ENCODE results near the gene NOS2.

NOS2 gene

DNA sequence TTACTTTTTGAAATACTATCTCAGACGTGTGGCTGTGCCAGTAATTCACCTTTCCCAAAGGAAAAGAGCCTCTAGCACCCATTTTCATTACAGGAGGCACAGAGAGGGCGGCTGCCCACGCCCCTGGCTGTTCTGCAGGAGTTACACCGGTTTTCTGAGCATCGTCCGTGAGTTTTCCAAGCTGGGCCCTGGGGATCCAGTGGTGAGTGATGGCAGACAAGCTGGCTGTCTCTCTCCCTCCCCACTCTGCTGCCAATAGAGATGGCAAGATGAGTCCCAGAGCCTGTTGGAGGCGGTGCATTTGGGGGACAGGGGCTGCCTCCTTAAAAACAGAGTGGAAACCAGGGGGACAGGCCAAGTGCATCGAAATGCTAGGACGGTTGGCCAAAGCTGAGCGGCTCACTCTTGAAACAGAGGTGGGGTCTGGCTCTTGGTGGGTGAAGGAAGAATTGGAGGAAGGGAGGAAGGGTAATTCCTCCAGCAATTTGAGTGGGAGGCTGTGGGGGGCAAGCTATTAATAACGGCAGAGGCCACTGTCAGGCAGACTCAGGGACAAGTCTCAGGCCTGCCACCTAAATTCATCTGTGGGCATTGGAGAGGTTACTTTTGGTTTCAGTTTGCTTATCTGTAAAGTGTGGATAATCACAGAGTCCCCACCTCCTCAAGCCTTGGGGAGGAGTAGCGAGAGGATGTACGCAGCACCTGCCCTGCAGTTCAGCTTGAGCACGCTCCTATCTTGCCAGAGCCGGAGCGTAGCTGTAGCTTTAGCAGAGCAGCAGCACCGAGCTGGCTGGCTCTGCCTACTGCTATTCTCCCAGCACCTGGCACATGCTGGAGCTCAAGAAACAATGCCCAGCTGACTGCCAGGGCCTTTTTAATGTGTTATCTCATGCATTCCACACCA, 7.5 kb upstream of the NOS2 start:
- no peak overlapping the region for H3K4me3 ChIP-seq (ENCODE audit: control insufficient read depth, low read depth, low read length)
- DNase-seq (ENCODE audit: low read depth), result no peak
- TF ChIP-seq, protein P1, sequence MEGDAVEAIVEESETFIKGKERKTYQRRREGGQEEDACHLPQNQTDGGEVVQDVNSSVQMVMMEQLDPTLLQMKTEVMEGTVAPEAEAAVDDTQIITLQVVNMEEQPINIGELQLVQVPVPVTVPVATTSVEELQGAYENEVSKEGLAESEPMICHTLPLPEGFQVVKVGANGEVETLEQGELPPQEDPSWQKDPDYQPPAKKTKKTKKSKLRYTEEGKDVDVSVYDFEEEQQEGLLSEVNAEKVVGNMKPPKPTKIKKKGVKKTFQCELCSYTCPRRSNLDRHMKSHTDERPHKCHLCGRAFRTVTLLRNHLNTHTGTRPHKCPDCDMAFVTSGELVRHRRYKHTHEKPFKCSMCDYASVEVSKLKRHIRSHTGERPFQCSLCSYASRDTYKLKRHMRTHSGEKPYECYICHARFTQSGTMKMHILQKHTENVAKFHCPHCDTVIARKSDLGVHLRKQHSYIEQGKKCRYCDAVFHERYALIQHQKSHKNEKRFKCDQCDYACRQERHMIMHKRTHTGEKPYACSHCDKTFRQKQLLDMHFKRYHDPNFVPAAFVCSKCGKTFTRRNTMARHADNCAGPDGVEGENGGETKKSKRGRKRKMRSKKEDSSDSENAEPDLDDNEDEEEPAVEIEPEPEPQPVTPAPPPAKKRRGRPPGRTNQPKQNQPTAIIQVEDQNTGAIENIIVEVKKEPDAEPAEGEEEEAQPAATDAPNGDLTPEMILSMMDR (conservative IDR thresholded peaks at IDR 0.05; ENCODE audit: control insufficient read depth, insufficient read depth, low read depth, low read length), result no peak

DNA sequence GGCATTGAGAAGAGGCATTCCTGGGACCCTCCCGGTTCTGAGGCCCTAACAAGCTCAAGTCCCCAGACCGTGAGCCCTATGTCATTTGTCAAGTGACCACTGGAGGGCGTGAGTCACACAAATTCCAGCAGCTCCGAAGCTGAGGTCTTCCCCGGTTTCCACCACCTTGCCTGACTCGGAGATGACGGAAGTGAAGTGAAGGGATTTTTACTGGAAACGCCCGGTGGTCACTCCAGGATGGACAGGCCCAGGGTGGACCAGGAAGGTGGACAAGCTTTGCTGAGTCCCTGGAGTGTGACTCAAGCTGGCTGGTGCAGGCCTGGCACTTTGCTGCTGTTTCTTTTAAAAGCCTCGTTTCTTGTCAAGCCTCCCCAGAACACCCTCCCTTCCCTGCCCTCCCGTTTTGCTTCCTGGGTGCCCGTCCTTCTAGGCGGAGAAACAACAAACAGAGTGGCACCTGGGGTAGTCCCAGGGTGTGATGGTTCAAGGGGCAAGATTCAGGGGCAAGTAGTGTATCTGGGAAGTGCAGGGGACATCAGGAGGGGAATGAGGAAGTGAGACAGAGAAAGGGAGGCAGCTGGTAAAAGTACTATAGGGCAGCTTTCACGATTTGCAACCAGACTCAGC, 5.3 kb upstream of the NOS2 start:
- H3K4me3 ChIP-seq (ENCODE audit: control insufficient read depth, low read depth, low read length), result no peak overlapping the region
- TF ChIP-seq, protein P1 (conservative IDR thresholded peaks at IDR 0.05; ENCODE audit: control insufficient read depth, insufficient read depth, low read depth, low read length), result peak; percentile 86
- peak; percentile 87 for DNase-seq (ENCODE audit: low read depth)

DNA sequence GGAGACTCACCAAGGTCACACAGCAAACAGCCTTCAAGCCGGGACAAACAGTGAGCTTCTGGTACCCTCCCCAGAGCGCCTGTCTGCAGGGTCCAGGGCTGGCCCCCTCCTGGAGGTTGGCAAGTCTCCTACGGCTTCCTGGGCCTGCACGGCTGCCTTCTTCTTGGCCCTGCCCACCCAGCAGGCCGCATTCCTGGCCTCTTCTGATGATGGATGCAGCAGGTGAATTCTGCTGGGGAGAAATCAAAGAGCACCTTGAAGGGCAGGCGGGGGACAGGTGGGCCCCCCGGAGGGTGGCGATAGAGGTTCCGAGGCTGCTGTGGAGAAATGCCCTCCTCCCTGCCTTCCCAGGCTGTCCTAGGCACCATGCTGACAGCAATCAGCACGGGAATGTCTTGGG, 3.8 kb upstream of the NOS2 start:
- DNase-seq (ENCODE audit: low read depth), result no peak
- H3K4me3 ChIP-seq (ENCODE audit: control insufficient read depth, low read depth, low read length), result no peak overlapping the region
- TF ChIP-seq, protein P1 (conservative IDR thresholded peaks at IDR 0.05; ENCODE audit: control insufficient read depth, insufficient read depth, low read depth, low read length), result no peak

DNA sequence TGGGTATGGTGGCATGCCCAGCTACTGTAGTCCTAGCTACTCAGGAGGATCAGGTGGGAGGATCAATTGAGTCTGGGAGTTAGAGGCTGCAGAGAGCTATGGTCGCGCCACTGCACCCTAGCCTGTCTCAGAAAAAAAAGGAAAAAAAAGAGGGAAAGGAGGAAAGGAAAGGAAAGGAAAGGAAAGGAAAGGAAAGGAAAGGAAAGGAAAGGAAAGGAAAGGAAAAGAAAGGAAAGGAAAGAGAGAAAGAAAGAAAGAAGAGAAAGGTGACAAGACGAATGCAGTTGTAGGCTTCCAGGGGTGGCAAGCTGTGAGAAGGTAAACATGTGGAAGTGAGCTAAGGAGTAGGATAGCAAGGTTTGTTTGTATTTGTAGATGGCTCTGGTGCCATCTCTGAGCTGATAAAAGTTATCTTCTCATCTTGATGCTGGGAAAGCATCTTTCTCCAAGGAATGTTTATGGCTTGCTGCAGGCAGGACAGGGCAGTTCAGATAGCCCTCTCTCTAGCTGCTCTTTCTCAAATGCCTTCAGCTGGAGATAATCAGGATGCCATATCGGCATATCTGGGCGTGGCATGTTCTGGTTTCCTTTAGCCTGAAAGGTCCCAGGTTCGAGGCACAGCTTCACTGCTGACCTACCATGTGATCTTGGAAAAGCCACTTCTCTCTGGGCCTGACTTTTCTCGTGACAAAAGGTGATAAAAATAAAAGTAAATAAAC, 2.8 kb upstream of the NOS2 start:
- no peak overlapping the region for H3K4me3 ChIP-seq (ENCODE audit: control insufficient read depth, low read depth, low read length)
- DNase-seq (ENCODE audit: low read depth), result no peak
- TF ChIP-seq, protein P1 (conservative IDR thresholded peaks at IDR 0.05; ENCODE audit: control insufficient read depth, insufficient read depth, low read depth, low read length), result no peak

DNA sequence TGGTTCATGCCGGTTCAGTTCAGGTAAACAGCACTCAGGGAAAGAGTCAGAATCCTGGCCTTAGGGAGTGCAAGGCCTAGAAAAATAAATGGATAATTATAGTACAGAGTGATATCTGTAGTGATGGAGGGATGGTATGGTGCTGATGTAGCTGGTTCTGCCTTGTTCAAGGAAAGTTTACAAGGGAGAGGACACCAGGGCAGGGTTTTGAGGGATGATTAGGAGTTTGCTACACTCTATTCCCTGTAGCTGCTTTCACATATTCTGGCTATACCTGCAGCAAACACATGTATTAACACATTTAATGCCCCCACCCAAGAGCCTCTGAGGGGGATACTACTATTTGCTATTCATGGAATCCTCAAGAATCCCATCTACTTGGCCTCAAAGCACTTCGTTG, 1.7 kb upstream of the NOS2 start:
- H3K4me3 ChIP-seq (ENCODE audit: control insufficient read depth, low read depth, low read length), result no peak overlapping the region
- DNase-seq (ENCODE audit: low read depth), result no peak
- TF ChIP-seq, protein P1 (conservative IDR thresholded peaks at IDR 0.05; ENCODE audit: control insufficient read depth, insufficient read depth, low read depth, low read length), result no peak

DNA sequence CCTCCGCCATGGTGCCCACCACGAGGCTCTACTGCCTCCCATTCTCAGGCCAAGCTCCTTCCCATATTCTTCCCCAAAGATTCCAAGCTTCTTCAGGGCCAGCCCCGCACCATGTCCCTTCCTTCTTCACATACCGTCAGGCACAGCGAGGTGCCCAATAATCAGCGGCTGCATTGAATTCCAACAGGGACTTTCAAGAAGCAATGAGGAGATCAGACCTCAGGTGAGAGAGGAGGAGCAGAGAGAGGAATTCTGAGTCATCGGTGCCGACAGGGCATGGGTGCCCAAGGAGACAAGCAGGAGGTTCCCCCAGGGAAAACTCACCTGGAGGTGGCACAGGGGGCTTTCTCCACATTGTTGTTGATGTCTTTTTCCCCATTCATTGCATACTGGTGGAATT, 2.0 kb downstream of the NOS2 start:
- no peak overlapping the region for H3K4me3 ChIP-seq (ENCODE audit: control insufficient read depth, low read depth, low read length)
- TF ChIP-seq, protein P1 (conservative IDR thresholded peaks at IDR 0.05; ENCODE audit: control insufficient read depth, insufficient read depth, low read depth, low read length), result no peak
- DNase-seq (ENCODE audit: low read depth), result no peak

Measured in fibroblast of mammary gland (primary cell).